PC-3 (cell line): ENCODE data around the gene IZUMO4. TPM values are rescaled to one million over a fixed set of nuclear protein-coding genes. Genes with fewer than 3 reads are reported as not detected.

Experiments
- ATAC-seq: fragments of 200-7000 bp; cut with Tn5 transposase; 2 replicates; pipeline ENCODE4 v1.9.1; 2020; ENCODE audit warnings: mild to moderate bottlenecking, moderate library complexity
- BruUV-seq: library from RNA; stranded (reverse); fragments of 400-500 nt; replicated peaks from 2 replicates; lab custom pipeline; 2021; lab: Mats Ljungman, UMichigan
- CTCF ChIA-PET: fragments of 300-600 bp; sonication (Branson Sonifier 250); formaldehyde crosslinking; loops from one replicate; lab custom pipeline; 2022; ENCODE audit warnings: antibody characterized with exemption; lab: Charles Lee
- POLR2A ChIA-PET: fragments of 300-600 bp; sonication (Branson Sonifier 250); formaldehyde crosslinking; loops from one replicate; lab custom pipeline; 2022; ENCODE audit warnings: antibody characterized with exemption; ENCODE audit not compliant: unreplicated experiment; lab: Charles Lee
- DNase-seq: peaks from one replicate; pipeline ENCODE4 v3.0.0-alpha.2; 2015
- H2AFZ ChIP-seq: fragments of 300-600 bp; sonication (generic); 2 replicates; pipeline ENCODE4 v1.6.0; 2016; ENCODE audit warnings: antibody characterized with exemption, low read length
- H3F3A ChIP-seq: fragments of 300-600 bp; sonication (generic); one replicate; pipeline ENCODE4 v1.6.0; 2017; ENCODE audit warnings: antibody characterized with exemption, low read length, control low read depth, mild to moderate bottlenecking; ENCODE audit not compliant: unreplicated experiment
- H3K27ac ChIP-seq: fragments of 300-600 bp; sonication (generic); 2 replicates; pipeline ENCODE4 v1.5.1; 2016; ENCODE audit warnings: mild to moderate bottlenecking, low read length
- H3K27me3 ChIP-seq: fragments of 300-600 bp; sonication (generic); 2 replicates; pipeline ENCODE4 v1.6.1; 2016; ENCODE audit warnings: low read length, mixed read lengths
- H3K36me3 ChIP-seq: fragments of 300-600 bp; sonication (generic); 2 replicates; pipeline ENCODE4 v1.6.1; 2016; ENCODE audit warnings: low read depth, mixed run types, low read length, mixed read lengths
- H3K4me1 ChIP-seq: fragments of 300-600 bp; sonication (generic); 2 replicates; pipeline ENCODE4 v1.5.1; 2016; ENCODE audit warnings: low read length; ENCODE audit not compliant: insufficient read depth
- H3K4me2 ChIP-seq: fragments of 300-600 bp; sonication (generic); 2 replicates; pipeline ENCODE4 v1.6.0; 2016; ENCODE audit warnings: low read length
- H3K4me3 ChIP-seq: fragments of 300-600 bp; sonication (generic); 2 replicates; pipeline ENCODE4 v1.5.1; 2016; ENCODE audit warnings: mild to moderate bottlenecking, low read length, mixed read lengths
- H3K79me2 ChIP-seq: fragments of 300-600 bp; sonication (generic); 2 replicates; pipeline ENCODE4 v1.6.1; 2017; ENCODE audit warnings: low read length, mixed read lengths
- H3K9ac ChIP-seq: fragments of 300-600 bp; sonication (generic); 2 replicates; pipeline ENCODE4 v1.6.0; 2016; ENCODE audit warnings: mild to moderate bottlenecking, low read length
- H3K9me2 ChIP-seq: fragments of 300-600 bp; sonication (generic); replicated peaks from 2 replicates; pipeline ENCODE4 v1.6.1; 2016; ENCODE audit warnings: mixed run types, low read length, mixed read lengths
- H3K9me3 ChIP-seq: fragments of 300-600 bp; sonication (generic); 2 replicates; pipeline ENCODE4 v1.6.1; 2016; ENCODE audit warnings: low read length, mixed read lengths
- H4K20me1 ChIP-seq: fragments of 300-600 bp; sonication (generic); 2 replicates; pipeline ENCODE4 v1.6.1; 2016; ENCODE audit warnings: low read length, mixed read lengths
- EZH2 ChIP-seq: fragments of 300-600 bp; sonication (generic); IDR thresholded peaks from one replicate; pipeline ENCODE4 v1.6.1; 2017; ENCODE audit warnings: antibody characterized with exemption, mild to moderate bottlenecking, low read length; ENCODE audit not compliant: unreplicated experiment
- EZH2phosphoT487 ChIP-seq: fragments of 300-600 bp; sonication (generic); IDR thresholded peaks from 2 replicates; pipeline ENCODE4 v1.6.1; 2018; ENCODE audit warnings: mild to moderate bottlenecking, antibody characterized with exemption, low read length, borderline replicate concordance
- intact Hi-C: fragments of 100-400 bp; cut with micrococcal nuclease; formaldehyde crosslinking; loops from 2 replicates; pipeline ENCODE4 v1.9.0; 2023
- total RNA-seq: library from RNA; depleted of rRNA; stranded (reverse); fragments of >200 nt; gene quantifications from 2 replicates; pipeline ENCODE4 v1.2.3, GENCODE V29; 2014
- TF ChIP-seq, protein P1 (sequence below): fragments of 300-600 bp; sonication (generic); conservative IDR thresholded peaks from 2 replicates; pipeline ENCODE4 v1.5.1; 2017; ENCODE audit warnings: antibody characterized with exemption, low read depth, mild to moderate bottlenecking, low read length

Gene IZUMO4
- total RNA-seq, 1 experiment from 2014 or later, result 3.6 TPM

DNA sequence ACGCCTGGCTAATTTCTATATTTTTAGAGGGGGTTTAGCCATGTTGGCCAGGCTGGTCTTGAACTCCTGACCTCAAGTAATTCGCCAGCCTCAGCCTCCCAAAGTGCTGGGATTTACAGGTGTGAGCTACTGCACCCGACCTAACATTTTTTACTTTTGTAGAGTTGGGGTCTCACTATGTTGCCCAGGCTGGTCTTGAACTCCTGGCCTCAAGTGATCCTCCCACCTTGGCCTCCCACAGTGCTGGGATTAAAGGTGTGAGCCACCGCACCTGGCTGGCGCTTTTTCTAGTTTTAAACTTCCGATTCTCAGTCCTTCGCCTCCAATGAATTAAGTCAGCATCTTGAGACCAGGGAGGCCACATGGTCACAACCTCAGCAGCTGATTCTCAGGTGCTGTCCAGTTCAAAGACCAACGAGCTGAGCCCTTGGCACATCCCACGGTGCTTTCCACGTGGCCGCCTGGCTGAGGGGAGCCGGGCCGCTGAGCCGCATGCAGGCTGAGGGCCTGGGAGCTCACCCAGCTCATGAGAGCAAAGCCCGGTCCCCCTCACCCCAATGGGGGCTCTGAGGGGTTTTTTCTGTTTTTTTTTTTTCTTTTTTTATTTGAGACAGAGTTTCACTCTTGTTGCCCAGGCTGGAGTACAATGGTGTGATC, 45.6 kb downstream of the IZUMO4 start:
- Histone ChIP-seq H3K79me2 (peaks cover 82% of the 10 kb centered on the region), H3K9ac (no peak overlapping the region), H3K27ac (no peak overlapping the region), H2AFZ (no peak overlapping the region), H3K36me3 (no peaks in the 10 kb centered on the region), H3K9me3 (no peaks in the 10 kb centered on the region), H3K4me2 (no peak overlapping the region), H3K4me1 (no peaks in the 10 kb centered on the region), H3F3A (no peaks in the 10 kb centered on the region), H3K4me3 (no peak overlapping the region), H3K27me3 (no peaks in the 10 kb centered on the region), H4K20me1 (no peaks in the 10 kb centered on the region), H3K9me2 (no peaks in the 10 kb centered on the region)
- BruUV-seq, result no TSS peak
- TF ChIP-seq, protein P1, sequence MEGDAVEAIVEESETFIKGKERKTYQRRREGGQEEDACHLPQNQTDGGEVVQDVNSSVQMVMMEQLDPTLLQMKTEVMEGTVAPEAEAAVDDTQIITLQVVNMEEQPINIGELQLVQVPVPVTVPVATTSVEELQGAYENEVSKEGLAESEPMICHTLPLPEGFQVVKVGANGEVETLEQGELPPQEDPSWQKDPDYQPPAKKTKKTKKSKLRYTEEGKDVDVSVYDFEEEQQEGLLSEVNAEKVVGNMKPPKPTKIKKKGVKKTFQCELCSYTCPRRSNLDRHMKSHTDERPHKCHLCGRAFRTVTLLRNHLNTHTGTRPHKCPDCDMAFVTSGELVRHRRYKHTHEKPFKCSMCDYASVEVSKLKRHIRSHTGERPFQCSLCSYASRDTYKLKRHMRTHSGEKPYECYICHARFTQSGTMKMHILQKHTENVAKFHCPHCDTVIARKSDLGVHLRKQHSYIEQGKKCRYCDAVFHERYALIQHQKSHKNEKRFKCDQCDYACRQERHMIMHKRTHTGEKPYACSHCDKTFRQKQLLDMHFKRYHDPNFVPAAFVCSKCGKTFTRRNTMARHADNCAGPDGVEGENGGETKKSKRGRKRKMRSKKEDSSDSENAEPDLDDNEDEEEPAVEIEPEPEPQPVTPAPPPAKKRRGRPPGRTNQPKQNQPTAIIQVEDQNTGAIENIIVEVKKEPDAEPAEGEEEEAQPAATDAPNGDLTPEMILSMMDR, result no peak
- TF ChIP-seq EZH2phosphoT487 (no peak), EZH2 (no peak)
- DNase-seq, result no peak
- ATAC-seq, result no peak
- intact Hi-C loops, result no loop called here
- CTCF ChIA-PET, result no interaction called here
- POLR2A ChIA-PET, result no interaction called here

DNA sequence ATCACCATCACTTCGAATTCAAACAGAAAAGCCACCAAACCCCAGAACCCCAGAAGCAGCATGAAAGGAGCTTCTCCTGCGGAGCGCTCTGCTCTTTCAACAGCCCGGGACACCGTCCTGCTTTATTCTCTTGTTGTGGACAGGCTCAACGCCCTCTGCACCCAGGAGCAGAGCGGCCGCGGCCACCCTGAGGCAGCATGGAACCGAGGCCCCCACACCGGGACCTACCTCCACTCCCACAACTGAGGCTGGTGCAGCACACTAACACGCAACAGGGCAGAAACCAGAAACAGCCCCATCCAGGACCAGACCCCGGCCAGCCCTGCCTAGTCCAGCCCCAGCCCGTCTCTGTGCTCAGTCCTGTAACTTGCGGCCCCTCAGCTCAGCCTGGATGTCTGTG, 47.5 kb downstream of the IZUMO4 start:
- CTCF ChIA-PET, result no interaction called here
- DNase-seq, result no peak
- H3K9me2 ChIP-seq, result no peaks in the 10 kb centered on the region
- no peak overlapping the region for H3K4me2 ChIP-seq
- POLR2A ChIA-PET, result no interaction called here
- H3K27ac ChIP-seq, result no peak overlapping the region
- no peaks in the 10 kb centered on the region for H3K27me3 ChIP-seq
- H3K9ac ChIP-seq, result no peak overlapping the region
- no peaks in the 10 kb centered on the region for H3K36me3 ChIP-seq
- H2AFZ ChIP-seq, result no peak overlapping the region
- peaks cover 98% of the 10 kb centered on the region for H3K79me2 ChIP-seq
- H3F3A ChIP-seq, result no peaks in the 10 kb centered on the region
- H4K20me1 ChIP-seq, result no peaks in the 10 kb centered on the region
- no TSS peak for BruUV-seq
- H3K4me3 ChIP-seq, result no peak overlapping the region
- intact Hi-C loops, result no loop called here
- ATAC-seq, result no peak
- TF ChIP-seq, protein P1, result no peak
- TF ChIP-seq EZH2, result no peak
- no peak for TF ChIP-seq EZH2phosphoT487
- no peaks in the 10 kb centered on the region for H3K9me3 ChIP-seq
- no peaks in the 10 kb centered on the region for H3K4me1 ChIP-seq

DNA sequence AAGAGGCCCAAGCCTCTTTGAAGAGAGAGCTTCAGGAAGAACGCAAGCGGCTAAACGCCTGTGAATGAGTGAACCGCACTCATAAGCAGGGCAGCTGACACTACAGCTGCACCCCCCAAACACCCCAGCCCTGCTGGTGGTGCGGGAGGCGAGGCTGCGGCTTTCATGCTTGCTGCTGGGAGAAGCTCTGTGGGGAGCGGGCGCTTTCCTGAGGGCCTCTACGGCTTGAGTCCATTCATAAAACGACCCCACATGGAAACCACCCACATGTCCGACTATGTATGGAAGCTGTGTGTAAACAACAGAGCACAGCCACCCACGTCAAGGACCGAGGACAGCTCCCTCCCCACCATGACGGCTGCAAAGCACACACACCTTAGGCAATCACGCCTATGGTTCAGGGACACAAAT, 49.1 kb downstream of the IZUMO4 start:
- H3K27ac ChIP-seq, result no peak overlapping the region
- no peaks in the 10 kb centered on the region for H3K9me2 ChIP-seq
- no peak overlapping the region for H3K9ac ChIP-seq
- DNase-seq, result no peak
- H3K4me1 ChIP-seq, result peaks cover 9% of the 10 kb centered on the region
- H3K9me3 ChIP-seq, result no peaks in the 10 kb centered on the region
- no peaks in the 10 kb centered on the region for H3F3A ChIP-seq
- ChIA-PET CTCF (no interaction called here), POLR2A (no interaction called here)
- intact Hi-C loops, result no loop called here
- TF ChIP-seq EZH2phosphoT487 (no peak), EZH2 (no peak)
- TF ChIP-seq, protein P1, result no peak
- H3K27me3 ChIP-seq, result no peaks in the 10 kb centered on the region
- H2AFZ ChIP-seq, result no peak overlapping the region
- 0 out of 2 replicates have a peak, but pooled peaks cover 4% of the 10 kb centered on the region for H4K20me1 ChIP-seq
- H3K4me3 ChIP-seq, result no peak overlapping the region
- H3K79me2 ChIP-seq, result peaks cover 98% of the 10 kb centered on the region
- no peak for ATAC-seq
- no TSS peak for BruUV-seq
- H3K4me2 ChIP-seq, result no peak overlapping the region
- no peaks in the 10 kb centered on the region for H3K36me3 ChIP-seq
